Measurements from ENCODE around the gene C10orf53. TPM values are rescaled to one million over a fixed set of nuclear protein-coding genes. Genes with fewer than 3 reads are reported as not detected.

Gene C10orf53
- polyA plus RNA-seq, 1 of the 3 experiments (the other 2 are of a cell fraction), result not detected

GRCh38 chr10:49745756-49746155 is 66.3 kb downstream of the C10orf53 start (continued):
- TF ChIP-seq CTCF (IDR thresholded peaks at IDR 0.05), result no peak
- TF ChIP-seq MXI1 (IDR thresholded peaks at IDR 0.05; ENCODE audit: low read depth, low read length), result no peak
- TF ChIP-seq RFX5 (IDR thresholded peaks at IDR 0.05; ENCODE audit: low read length), result no peak
- TF ChIP-seq TAF1 (IDR thresholded peaks at IDR 0.05; ENCODE audit: borderline replicate concordance, low read depth, low read length), result no peak
- no peak for TF ChIP-seq MEF2A (IDR thresholded peaks at IDR 0.05; ENCODE audit: borderline replicate concordance, low read depth)
- TF ChIP-seq GABPA (IDR thresholded peaks at IDR 0.05; ENCODE audit: low read depth), result no peak
- no peak for TF ChIP-seq EZH2phosphoT487 (IDR thresholded peaks at IDR 0.05; ENCODE audit: borderline replicate concordance, low read depth)
- TF ChIP-seq USF1 (IDR thresholded peaks at IDR 0.05; ENCODE audit: borderline replicate concordance, low read depth), result no peak
- no peak for TF ChIP-seq GATA2 (CRISPR knock-in tag; IDR thresholded peaks at IDR 0.05)
- TF ChIP-seq JUND (IDR thresholded peaks at IDR 0.05), result no peak

GRCh38 chr10:49746626-49747302 is 67.3 kb downstream of the C10orf53 start:
- Histone ChIP-seq H3K27ac (ENCODE audit: low read depth in 2 of 2, low read length in 1 of 2) (no peak overlapping the region), H4K20me1 (ENCODE audit: insufficient read depth) (no peaks in the 10 kb centered on the region), H3K79me2 (ENCODE audit: insufficient read depth) (no peaks in the 10 kb centered on the region), H3K9me2 (no peaks in the 10 kb centered on the region), H3K4me1 (ENCODE audit: control insufficient read depth in 1 of 2, insufficient read depth in 2 of 2, low read depth in 1 of 2, low read length in 1 of 2) (no peaks in the 10 kb centered on the region), H3K9me3 (no peaks in the 10 kb centered on the region), H3K4me2 (no peak overlapping the region), H3K27me3 (ENCODE audit: insufficient read depth) (no peaks in the 10 kb centered on the region), H3K4me3 (ENCODE audit: low read depth in 2 of 2, low read length in 1 of 2) (no peak overlapping the region), H3K9ac (no peak overlapping the region), H3K36me3 (replicated peaks in 1 of 2; ENCODE audit: control insufficient read depth in 1 of 2, insufficient read depth in 2 of 2, low read length in 1 of 2) (peaks cover 0 to 41% of the 10 kb centered on the region in 2 experiments), H2AFZ (ENCODE audit: low read depth) (no peak overlapping the region), H3F3A (replicated peaks; ENCODE audit: insufficient read depth) (no peaks in the 10 kb centered on the region)
- DNase-seq, result no peak
- TF ChIP-seq PBX3 (IDR thresholded peaks at IDR 0.05) (no peak), IRF3 (IDR thresholded peaks at IDR 0.05; ENCODE audit: low read depth, low read length) (no peak), NFIC (IDR thresholded peaks at IDR 0.05; ENCODE audit: borderline replicate concordance) (no peak), MXI1 (IDR thresholded peaks at IDR 0.05; ENCODE audit: low read depth, low read length) (no peak), GATA2 (CRISPR knock-in tag; IDR thresholded peaks at IDR 0.05) (no peak), EZH2phosphoT487 (IDR thresholded peaks at IDR 0.05; ENCODE audit: borderline replicate concordance, low read depth) (no peak), RAD21 (IDR thresholded peaks at IDR 0.05; ENCODE audit: low read length) (no peak), JUND (IDR thresholded peaks at IDR 0.05) (no peak), CTCF (IDR thresholded peaks at IDR 0.05) (no peak), RCOR1 (IDR thresholded peaks at IDR 0.05; ENCODE audit: low read length) (no peak), MAX (IDR thresholded peaks at IDR 0.05; ENCODE audit: low read depth) (no peak), TCF12 (IDR thresholded peaks at IDR 0.05) (no peak), SIN3A (IDR thresholded peaks at IDR 0.05; ENCODE audit: borderline replicate concordance, low read depth, low read length) (no peak), POLR2AphosphoS5 (IDR thresholded peaks at IDR 0.05; ENCODE audit: low read depth, low read length) (no peak), USF2 (IDR thresholded peaks at IDR 0.05; ENCODE audit: borderline replicate concordance, low read depth, low read length) (no peak), FOXJ3 (CRISPR knock-in tag; IDR thresholded peaks at IDR 0.05) (no peak), ELF1 (IDR thresholded peaks at IDR 0.05) (no peak), CHD2 (IDR thresholded peaks at IDR 0.05; ENCODE audit: low read length, partially characterized antibody) (no peak)
- POLR2A ChIA-PET, result no interaction called here
- WGBS (ENCODE audit: low lambda C conversion rate), result 74% methylated on average over 11 of the region's 20 CpGs
- CTCF ChIA-PET, result interaction anchor here (1.1 to 1.4 kb wide), 2 partner anchors 152 to 153 kb away, joined by 3 read pairs; no protein-coding TSS in a partner anchor
